ENCODE data around the gene ADGRF1. TPM values are rescaled to one million over a fixed set of nuclear protein-coding genes. Genes with fewer than 3 reads are reported as not detected.

Gene ADGRF1
- total RNA-seq, 5 donors from 2014 or later (not counting 1 experiment from before 2014, with no cell fraction given): 0.19 to 0.32 TPM; not detected in 3

DNA sequence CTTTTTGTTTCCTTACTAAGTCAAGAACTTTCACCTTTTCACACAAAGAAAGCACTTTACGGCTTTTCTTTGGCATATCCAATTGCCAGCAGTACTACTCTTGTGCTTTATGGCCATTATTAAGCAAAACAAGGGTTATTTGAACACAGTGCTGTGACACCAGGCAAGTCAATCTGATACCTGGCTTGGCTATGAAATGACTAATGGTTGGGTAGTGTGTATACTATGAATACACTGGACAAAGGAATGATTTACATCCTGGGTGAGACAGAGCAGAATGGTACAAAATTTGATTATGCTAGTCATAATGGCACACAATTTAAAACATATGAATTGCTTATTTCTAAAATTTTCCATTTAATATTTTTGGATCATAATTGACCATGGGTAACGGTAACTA, 22.1 kb upstream of the ADGRF1 start:
- H3K36me3 Mint-ChIP-seq: no peaks in the 10 kb centered on the region
- no peaks in the 10 kb centered on the region for H3K4me1 Mint-ChIP-seq
- Histone ChIP-seq H3K36me3 (ENCODE audit: control insufficient read depth in 2 of 2, extremely low read depth in 1 of 2, insufficient read depth in 1 of 2, low read length in 1 of 2) (no peaks in the 10 kb centered on the region), H3K27me3 (replicated peaks in 1 of 2; ENCODE audit: control insufficient read depth in 2 of 2, extremely low read depth in 1 of 2, insufficient read depth in 2 of 2, low read length in 1 of 2) (peaks cover 0 to 5% of the 10 kb centered on the region in 2 experiments), H3K9me3 (no peaks in the 10 kb centered on the region), H3K4me3 (ENCODE audit: control insufficient read depth in 1 of 2, extremely low read depth in 1 of 2, low read length in 1 of 2) (no peak overlapping the region), H3K4me1 (ENCODE audit: control insufficient read depth in 1 of 2, extremely low read depth in 1 of 2, insufficient read depth in 2 of 2, low read length in 2 of 2) (no peaks in the 10 kb centered on the region), H3K27ac (ENCODE audit: low read length) (no peak overlapping the region)
- WGBS (ENCODE audit: insufficient coverage): 100% methylated on average over 1 of the region's 2 CpGs
- POLR2A ChIA-PET: no interaction called here
- DNase-seq (no peak), ATAC-seq (replicated peaks in 1 of 4) (no peak)
- CTCF ChIA-PET: no interaction called here
- peaks cover 4 to 6% of the 10 kb centered on the region in 2 donors for H3K27me3 Mint-ChIP-seq
- H3K4me3 Mint-ChIP-seq: no peak overlapping the region
- H3K9me3 Mint-ChIP-seq: no peaks in the 10 kb centered on the region
- no peak overlapping the region for H3K27ac Mint-ChIP-seq

DNA sequence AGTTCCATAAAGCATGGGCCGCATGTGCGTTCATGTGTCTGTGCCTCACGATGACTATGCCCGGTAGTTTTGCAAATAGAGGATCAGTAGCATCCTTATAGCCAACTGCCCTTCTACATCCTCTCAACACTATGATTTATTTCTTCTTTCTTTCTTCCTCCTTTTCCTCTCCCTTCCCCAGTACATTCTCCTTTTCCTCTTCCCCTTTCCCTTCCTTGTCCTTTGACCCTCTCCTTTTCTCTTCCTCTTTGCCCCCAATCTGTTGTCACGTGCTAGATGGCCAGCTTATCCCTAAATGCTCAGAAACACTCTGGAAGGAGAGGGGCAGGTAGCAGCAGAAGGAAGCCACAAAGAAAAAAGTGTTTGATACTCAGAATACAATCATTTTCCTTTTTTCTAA, 20.2 kb upstream of the ADGRF1 start:
- H3K4me3 ChIP-seq (ENCODE audit: control insufficient read depth in 1 of 2, extremely low read depth in 1 of 2, low read length in 1 of 2): no peak overlapping the region
- ChIA-PET POLR2A (no interaction called here), CTCF (no interaction called here)
- H3K27me3 Mint-ChIP-seq: peaks cover 4 to 6% of the 10 kb centered on the region in 2 donors
- no peaks in the 10 kb centered on the region for H3K9me3 Mint-ChIP-seq
- H3K36me3 ChIP-seq (ENCODE audit: control insufficient read depth in 2 of 2, extremely low read depth in 1 of 2, insufficient read depth in 1 of 2, low read length in 1 of 2): no peaks in the 10 kb centered on the region
- H3K27ac Mint-ChIP-seq: no peak overlapping the region
- no peaks in the 10 kb centered on the region for H3K36me3 Mint-ChIP-seq
- H3K27me3 ChIP-seq (replicated peaks in 1 of 2; ENCODE audit: control insufficient read depth in 2 of 2, extremely low read depth in 1 of 2, insufficient read depth in 2 of 2, low read length in 1 of 2): peaks cover 0 to 5% of the 10 kb centered on the region in 2 experiments
- no peak overlapping the region for H3K27ac ChIP-seq (ENCODE audit: low read length)
- no peaks in the 10 kb centered on the region for H3K4me1 ChIP-seq (ENCODE audit: control insufficient read depth in 1 of 2, extremely low read depth in 1 of 2, insufficient read depth in 2 of 2, low read length in 2 of 2)
- no peak for ATAC-seq (replicated peaks in 1 of 4)
- no peaks in the 10 kb centered on the region for H3K4me1 Mint-ChIP-seq
- no peak for DNase-seq
- H3K9me3 ChIP-seq: no peaks in the 10 kb centered on the region
- 100% methylated on average over 4 of the region's 5 CpGs for WGBS (ENCODE audit: insufficient coverage)
- H3K4me3 Mint-ChIP-seq: no peak overlapping the region

DNA sequence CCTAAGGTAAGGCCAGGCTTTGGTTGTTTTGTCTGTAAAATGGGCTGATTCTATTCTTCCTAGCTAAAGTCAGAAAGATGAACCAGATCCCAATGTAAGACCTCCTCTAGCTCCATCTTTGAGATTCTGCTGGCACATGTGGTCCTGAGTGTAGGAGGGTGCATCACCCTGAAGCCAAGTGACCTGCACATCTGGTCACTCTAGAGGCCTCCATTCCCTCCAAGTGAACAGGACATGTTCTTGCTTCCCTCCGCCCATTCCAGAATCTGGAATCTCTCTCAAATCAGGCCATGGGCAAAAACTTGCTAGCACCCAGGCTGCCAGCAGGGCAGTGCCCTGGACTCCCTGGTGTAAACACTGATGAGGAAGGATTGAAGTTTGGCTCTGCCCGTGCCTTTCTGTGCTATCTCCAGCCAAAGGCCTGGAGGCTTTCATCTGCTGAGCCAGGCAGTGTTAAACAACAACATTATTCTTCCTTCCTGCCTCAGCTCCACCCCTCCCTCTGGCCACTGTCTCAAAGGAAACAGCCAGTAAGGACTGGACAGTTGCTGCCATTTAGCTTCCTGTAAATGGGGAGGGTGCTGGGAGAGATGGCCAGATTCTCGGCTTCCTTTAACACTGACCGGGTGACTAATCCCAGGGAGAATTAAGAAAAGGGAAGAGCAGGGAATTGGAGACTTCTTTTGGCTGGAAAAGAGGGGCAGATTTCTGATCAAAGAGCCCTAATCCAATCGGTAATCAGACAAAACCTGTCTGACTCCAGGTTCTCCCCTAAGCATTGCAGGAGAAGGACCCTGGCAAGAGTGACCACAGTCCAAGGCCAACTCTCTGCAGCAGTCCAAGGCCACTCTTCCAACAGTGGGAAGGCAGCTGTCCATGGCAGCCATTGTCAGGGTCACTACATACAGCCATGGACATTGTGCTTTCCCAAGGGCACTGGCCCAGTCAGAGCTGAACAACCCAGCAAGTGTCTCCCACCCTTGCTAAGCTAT, 19.5 kb upstream of the ADGRF1 start:
- no peak for ATAC-seq (replicated peaks in 1 of 4)
- no peak overlapping the region for H3K4me3 ChIP-seq (ENCODE audit: control insufficient read depth in 1 of 2, extremely low read depth in 1 of 2, low read length in 1 of 2)
- H3K4me1 Mint-ChIP-seq: no peaks in the 10 kb centered on the region
- H3K27me3 Mint-ChIP-seq: peaks cover 4 to 6% of the 10 kb centered on the region in 2 donors
- H3K27ac Mint-ChIP-seq: no peak overlapping the region
- H3K4me3 Mint-ChIP-seq: no peak overlapping the region
- no peaks in the 10 kb centered on the region for H3K9me3 ChIP-seq
- no peaks in the 10 kb centered on the region for H3K4me1 ChIP-seq (ENCODE audit: control insufficient read depth in 1 of 2, extremely low read depth in 1 of 2, insufficient read depth in 2 of 2, low read length in 2 of 2)
- no peaks in the 10 kb centered on the region for H3K36me3 Mint-ChIP-seq
- POLR2A ChIA-PET: no interaction called here
- H3K36me3 ChIP-seq (ENCODE audit: control insufficient read depth in 2 of 2, extremely low read depth in 1 of 2, insufficient read depth in 1 of 2, low read length in 1 of 2): no peaks in the 10 kb centered on the region
- CTCF ChIA-PET: no interaction called here
- no peaks in the 10 kb centered on the region for H3K9me3 Mint-ChIP-seq
- 93% methylated on average over 2 of the region's 5 CpGs for WGBS (ENCODE audit: insufficient coverage)
- DNase-seq: no peak
- H3K27ac ChIP-seq (ENCODE audit: low read length): no peak overlapping the region
- H3K27me3 ChIP-seq (replicated peaks in 1 of 2; ENCODE audit: control insufficient read depth in 2 of 2, extremely low read depth in 1 of 2, insufficient read depth in 2 of 2, low read length in 1 of 2): peaks cover 0 to 5% of the 10 kb centered on the region in 2 experiments

DNA sequence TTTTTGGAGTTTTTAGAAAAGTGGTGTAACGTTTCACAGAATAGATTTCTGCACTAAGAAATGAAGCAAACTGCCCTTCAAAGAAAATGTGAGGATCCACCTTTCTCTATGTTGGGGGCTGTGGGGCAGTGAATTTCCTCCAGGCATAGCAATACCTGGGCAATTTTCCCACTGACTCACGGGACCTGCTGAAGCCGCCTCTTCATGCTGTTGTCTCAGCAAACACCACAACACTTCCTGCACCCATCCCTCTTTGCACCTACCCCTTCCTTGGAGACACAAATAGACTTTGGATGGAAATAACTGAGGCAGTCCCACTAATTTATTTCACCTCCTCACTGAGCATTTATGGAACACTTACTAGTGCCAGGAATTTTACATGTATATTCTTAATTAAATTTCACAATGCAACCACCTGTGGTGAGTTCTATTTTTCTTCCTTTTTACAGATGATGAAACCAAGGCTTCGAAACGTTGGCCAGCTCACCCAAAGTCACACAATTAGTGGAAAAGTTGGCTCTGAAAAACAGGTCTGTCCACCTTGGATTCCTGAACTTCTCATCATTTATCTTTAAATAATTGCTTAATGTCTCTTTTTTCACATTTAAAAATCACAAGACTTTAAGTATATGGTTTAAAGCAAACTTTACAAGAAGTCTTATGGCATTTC, 17.2 kb upstream of the ADGRF1 start:
- WGBS (ENCODE audit: insufficient coverage): 74% methylated on average over 3 of the region's 5 CpGs
- CTCF ChIA-PET: no interaction called here
- no peaks in the 10 kb centered on the region for H3K4me1 Mint-ChIP-seq

DNA sequence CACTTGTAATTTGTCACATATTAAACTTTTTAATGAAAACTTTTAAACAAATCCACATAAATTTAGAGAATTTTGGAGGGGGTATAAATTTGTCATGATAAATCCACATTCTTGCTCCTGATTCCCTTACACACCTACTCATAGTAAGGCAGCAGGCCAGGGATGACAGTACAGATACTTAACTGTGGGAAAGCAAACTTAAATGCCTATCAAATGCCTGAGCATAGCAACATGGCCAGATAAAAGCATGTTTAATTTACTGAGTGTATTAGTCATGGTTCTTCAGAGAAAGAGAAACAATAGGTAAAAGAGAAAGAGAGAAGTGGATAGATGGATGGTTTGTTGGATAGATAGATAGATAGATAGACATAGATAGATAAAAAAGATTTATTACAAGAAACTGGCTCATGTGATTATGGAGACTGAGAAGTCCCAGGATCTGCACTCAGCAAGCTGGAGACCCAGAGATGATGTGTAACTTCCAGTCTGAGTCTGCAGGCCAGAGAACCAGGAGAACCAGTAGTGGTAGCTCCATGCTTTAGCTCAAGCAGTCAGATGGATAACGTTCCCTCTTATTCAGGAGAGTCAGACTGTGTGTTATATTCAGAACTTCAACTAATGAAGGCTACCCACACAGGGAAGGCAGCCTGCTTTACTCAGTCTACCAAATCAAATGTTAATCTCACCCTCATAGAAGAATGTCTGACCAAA, 15.9 kb upstream of the ADGRF1 start:
- ChIA-PET CTCF (no interaction called here), POLR2A (no interaction called here)
- Histone ChIP-seq H3K9me3 (no peaks in the 10 kb centered on the region), H3K4me3 (ENCODE audit: control insufficient read depth in 1 of 2, extremely low read depth in 1 of 2, low read length in 1 of 2) (no peak overlapping the region), H3K27ac (ENCODE audit: low read length) (no peak overlapping the region), H3K27me3 (replicated peaks in 1 of 2; ENCODE audit: control insufficient read depth in 2 of 2, extremely low read depth in 1 of 2, insufficient read depth in 2 of 2, low read length in 1 of 2) (peaks cover 0 to 5% of the 10 kb centered on the region in 2 experiments), H3K4me1 (ENCODE audit: control insufficient read depth in 1 of 2, extremely low read depth in 1 of 2, insufficient read depth in 2 of 2, low read length in 2 of 2) (no peaks in the 10 kb centered on the region), H3K36me3 (ENCODE audit: control insufficient read depth in 2 of 2, extremely low read depth in 1 of 2, insufficient read depth in 1 of 2, low read length in 1 of 2) (no peaks in the 10 kb centered on the region)
- H3K27me3 Mint-ChIP-seq: peaks cover 4% of the 10 kb centered on the region in 2 donors
- no peak for ATAC-seq (replicated peaks in 1 of 4)
- WGBS (ENCODE audit: insufficient coverage): 83% methylated on average over 1 of the region's 1 CpG
- H3K9me3 Mint-ChIP-seq: peaks cover 0 to 6% (median 5%) of the 10 kb centered on the region in 3 donors
- no peak overlapping the region for H3K4me3 Mint-ChIP-seq
- DNase-seq: no peak
- no peak overlapping the region for H3K27ac Mint-ChIP-seq
- no peaks in the 10 kb centered on the region for H3K36me3 Mint-ChIP-seq
- no peaks in the 10 kb centered on the region for H3K4me1 Mint-ChIP-seq

More for the DNA sequence above, 17.2 kb upstream of the ADGRF1 start:
- POLR2A ChIA-PET: no interaction called here
- Mint-ChIP-seq H3K36me3 (no peaks in the 10 kb centered on the region), H3K27ac (no peak overlapping the region), H3K27me3 (peaks cover 4 to 6% of the 10 kb centered on the region in 2 donors), H3K9me3 (peaks cover 0 to 5% (median 5%) of the 10 kb centered on the region in 3 donors), H3K4me3 (no peak overlapping the region)
- no peak overlapping the region for H3K27ac ChIP-seq (ENCODE audit: low read length)
- H3K4me1 ChIP-seq (ENCODE audit: control insufficient read depth in 1 of 2, extremely low read depth in 1 of 2, insufficient read depth in 2 of 2, low read length in 2 of 2): no peaks in the 10 kb centered on the region
- peaks cover 0 to 5% of the 10 kb centered on the region in 2 experiments for H3K27me3 ChIP-seq (replicated peaks in 1 of 2; ENCODE audit: control insufficient read depth in 2 of 2, extremely low read depth in 1 of 2, insufficient read depth in 2 of 2, low read length in 1 of 2)
- H3K9me3 ChIP-seq: no peaks in the 10 kb centered on the region
- ATAC-seq (replicated peaks in 1 of 4) (no peak), DNase-seq (no peak)
- H3K36me3 ChIP-seq (ENCODE audit: control insufficient read depth in 2 of 2, extremely low read depth in 1 of 2, insufficient read depth in 1 of 2, low read length in 1 of 2): no peaks in the 10 kb centered on the region
- H3K4me3 ChIP-seq (ENCODE audit: control insufficient read depth in 1 of 2, extremely low read depth in 1 of 2, low read length in 1 of 2): no peak overlapping the region

DNA sequence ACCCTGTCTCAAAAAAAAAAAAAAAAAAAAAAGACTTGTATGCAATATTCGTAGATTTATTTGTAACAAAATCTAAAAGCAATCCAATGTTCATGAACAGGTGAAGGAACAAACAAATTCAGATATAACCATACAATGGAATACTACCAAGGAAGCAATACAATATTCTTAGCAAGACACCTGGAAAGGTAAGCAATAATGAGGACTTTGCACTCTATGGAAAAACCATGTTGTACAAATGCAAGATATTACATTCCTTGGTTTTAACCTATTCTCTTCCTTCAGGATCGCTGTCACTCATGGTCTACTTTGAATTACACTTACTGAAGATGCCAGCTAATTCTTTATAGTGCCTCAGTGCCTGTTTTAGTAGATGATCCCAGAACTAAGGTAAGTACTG, 14.7 kb upstream of the ADGRF1 start:
- POLR2A ChIA-PET: no interaction called here
- Histone ChIP-seq H3K27ac (ENCODE audit: low read length) (no peak overlapping the region), H3K36me3 (ENCODE audit: control insufficient read depth in 2 of 2, extremely low read depth in 1 of 2, insufficient read depth in 1 of 2, low read length in 1 of 2) (no peaks in the 10 kb centered on the region), H3K9me3 (no peaks in the 10 kb centered on the region), H3K4me3 (ENCODE audit: control insufficient read depth in 1 of 2, extremely low read depth in 1 of 2, low read length in 1 of 2) (no peak overlapping the region), H3K27me3 (replicated peaks in 1 of 2; ENCODE audit: control insufficient read depth in 2 of 2, extremely low read depth in 1 of 2, insufficient read depth in 2 of 2, low read length in 1 of 2) (peaks cover 0 to 5% of the 10 kb centered on the region in 2 experiments), H3K4me1 (ENCODE audit: control insufficient read depth in 1 of 2, extremely low read depth in 1 of 2, insufficient read depth in 2 of 2, low read length in 2 of 2) (no peaks in the 10 kb centered on the region)
- Mint-ChIP-seq H3K27ac (no peak overlapping the region), H3K36me3 (no peaks in the 10 kb centered on the region), H3K4me1 (no peaks in the 10 kb centered on the region), H3K4me3 (no peak overlapping the region), H3K27me3 (no peaks in the 10 kb centered on the region), H3K9me3 (peaks cover 0 to 6% (median 5%) of the 10 kb centered on the region in 3 donors)
- DNase-seq (no peak), ATAC-seq (replicated peaks in 1 of 4) (no peak)
- WGBS (ENCODE audit: insufficient coverage): no CpG with 5 or more reads among the region's 2 CpGs
- CTCF ChIA-PET: no interaction called here
